ENCODE data around the gene C9orf50. TPM values are rescaled to one million over a fixed set of nuclear protein-coding genes. Genes with fewer than 3 reads are reported as not detected.

The C9orf50 gene
- total RNA-seq, 2 experiments from 2014 or later, result not detected

- CTCF ChIA-PET, result interaction anchor here (0.5 to 2.3 kb wide), 21 partner anchors 10 to 479 kb away, joined by 3 to 15 read pairs (median 5); partner anchors contain the start of genes C9orf50 and NTMT1
- H3K27me3 Mint-ChIP-seq, result peaks cover under 1% of the 10 kb centered on the region
- peak overlapping the region; percentile 71 for H3K4me3 Mint-ChIP-seq
- H3K27ac Mint-ChIP-seq, result peak overlapping the region; percentile 75
- POLR2A ChIA-PET, result no interaction called here
- peaks cover 42% of the 10 kb centered on the region for H3K4me1 Mint-ChIP-seq
- no peaks in the 10 kb centered on the region for H3K36me3 Mint-ChIP-seq (ENCODE audit: low read depth)
- no peaks in the 10 kb centered on the region for H3K9me3 Mint-ChIP-seq
- peak; percentile 72 for DNase-seq
Measured at GRCh38 chr9:129610473-129611306, 10.2 kb downstream of the C9orf50 start.

GRCh38 chr9:129610213-129610472 lies 10.8 kb downstream of the C9orf50 start:
- Mint-ChIP-seq H3K4me1 (peaks cover 44% of the 10 kb centered on the region), H3K9me3 (no peaks in the 10 kb centered on the region), H3K4me3 (peak overlapping the region; percentile 60), H3K36me3 (ENCODE audit: low read depth) (no peaks in the 10 kb centered on the region), H3K27me3 (no peaks in the 10 kb centered on the region), H3K27ac (no peak overlapping the region)
- CTCF ChIA-PET, result no interaction called here
- no peak for DNase-seq
- POLR2A ChIA-PET, result no interaction called here

DNA sequence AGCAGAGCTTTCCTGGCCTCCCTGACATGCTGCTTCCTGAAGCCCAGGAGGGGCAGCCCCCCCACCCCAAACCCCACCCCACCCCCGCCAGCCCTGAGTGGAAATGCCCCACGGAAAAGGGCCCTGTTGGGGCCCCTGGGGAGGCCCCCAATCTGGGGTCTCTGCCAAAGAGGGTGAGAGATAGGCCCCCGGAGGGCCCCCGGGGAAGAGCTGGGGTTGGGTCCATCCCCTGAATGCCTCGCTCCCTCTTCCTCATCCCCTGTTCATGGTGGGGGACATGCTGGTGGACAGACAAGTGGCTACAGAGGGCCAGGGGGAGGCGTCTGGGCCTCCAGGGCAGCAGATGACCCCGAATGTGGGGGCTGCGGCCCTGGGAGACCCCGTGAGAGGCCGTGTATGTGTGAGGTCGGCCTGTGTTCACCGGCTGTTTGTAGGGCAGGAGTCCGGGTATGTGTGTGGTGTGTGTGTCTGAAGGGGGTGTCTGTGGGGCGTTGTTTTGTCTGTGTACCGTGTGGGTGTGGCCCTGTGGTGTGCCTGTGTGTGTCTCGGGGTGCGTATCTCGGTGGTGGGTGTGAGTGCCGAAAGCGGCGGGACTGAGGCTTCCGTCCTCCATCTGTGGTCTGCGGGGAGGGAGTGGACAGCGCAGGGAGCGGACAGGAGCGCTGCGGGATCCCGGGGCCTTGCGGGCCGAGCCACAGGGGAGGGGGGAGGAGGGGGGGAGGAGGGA lies 11.3 kb downstream of the C9orf50 start:
- H3K4me3 Mint-ChIP-seq, result peak overlapping the region; percentile 82
- POLR2A ChIA-PET, result interaction anchor here (1.0 kb wide), 1 partner anchor 150 kb away, joined by 3 read pairs; no protein-coding TSS in a partner anchor
- peaks cover 47% of the 10 kb centered on the region for H3K4me1 Mint-ChIP-seq
- H3K27me3 Mint-ChIP-seq, result no peaks in the 10 kb centered on the region
- CTCF ChIA-PET, result interaction anchor here (0.8 to 4.7 kb wide), 6 partner anchors 12 to 479 kb away, joined by 3 to 20 read pairs (median 8); partner anchors contain the start of gene IER5L
- peak; percentile 67 for DNase-seq
- H3K27ac Mint-ChIP-seq, result peak overlapping the region; percentile 85
- no peaks in the 10 kb centered on the region for H3K36me3 Mint-ChIP-seq (ENCODE audit: low read depth)
- no peaks in the 10 kb centered on the region for H3K9me3 Mint-ChIP-seq

DNA sequence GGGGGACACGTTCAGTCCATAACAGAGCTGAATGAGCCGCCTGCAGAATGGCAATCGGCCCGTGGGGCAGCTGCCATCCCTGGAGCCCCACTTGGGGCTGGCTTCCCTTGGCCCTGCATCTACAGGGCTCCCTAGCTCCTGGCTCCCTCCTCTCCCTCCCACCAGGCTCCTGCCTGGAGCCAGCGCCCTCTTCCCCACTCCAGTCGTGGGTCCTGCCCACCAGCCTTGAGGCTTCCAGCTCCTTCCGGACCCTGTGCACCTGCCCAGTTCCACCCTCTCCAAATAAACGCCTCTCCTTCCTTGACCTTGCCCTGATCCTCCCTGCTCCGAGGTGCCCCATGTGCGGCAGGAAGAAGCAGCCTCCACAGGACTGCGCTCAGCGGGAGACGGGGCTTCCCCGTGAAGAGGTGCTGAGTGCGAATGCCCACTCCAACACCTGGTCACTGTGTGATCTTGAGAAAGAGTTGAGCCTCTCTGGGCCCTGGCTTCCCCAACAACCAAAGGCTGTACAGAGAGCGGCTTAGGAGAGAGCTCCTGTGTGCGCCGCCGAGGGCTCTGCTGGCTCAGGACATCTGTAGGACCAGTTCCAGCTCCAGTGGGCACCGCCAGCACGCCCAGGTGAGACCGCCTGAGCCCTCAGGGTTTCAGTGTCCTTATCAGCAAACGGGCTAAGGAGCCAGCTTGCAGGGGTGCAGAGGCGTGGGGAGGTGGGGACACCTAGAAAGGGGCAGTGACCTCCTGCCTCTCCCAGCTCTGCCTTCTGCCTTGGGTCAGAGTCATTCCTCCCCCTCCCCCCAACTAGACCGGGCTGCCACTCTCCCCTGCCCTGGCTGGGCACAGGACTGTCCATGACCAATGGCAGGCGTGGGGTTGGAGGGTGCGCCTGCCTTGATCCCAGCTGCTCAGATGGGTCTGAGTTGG lies 12.1 kb downstream of the C9orf50 start:
- H3K4me1 Mint-ChIP-seq, result peaks cover 51% of the 10 kb centered on the region
- H3K9me3 Mint-ChIP-seq, result no peaks in the 10 kb centered on the region
- DNase-seq, result no peak
- peak overlapping the region; percentile 2 for H3K4me3 Mint-ChIP-seq
- POLR2A ChIA-PET, result interaction anchor here (1.0 kb wide), 1 partner anchor 149 kb away, joined by 3 read pairs; no protein-coding TSS in a partner anchor
- peak overlapping the region; percentile 68 for H3K27ac Mint-ChIP-seq
- H3K27me3 Mint-ChIP-seq, result no peaks in the 10 kb centered on the region
- no peaks in the 10 kb centered on the region for H3K36me3 Mint-ChIP-seq (ENCODE audit: low read depth)
- CTCF ChIA-PET, result interaction anchor here (0.5 to 4.7 kb wide), 11 partner anchors 9 to 478 kb away, joined by 3 to 20 read pairs (median 5); partner anchors contain the start of gene IER5L

DNA sequence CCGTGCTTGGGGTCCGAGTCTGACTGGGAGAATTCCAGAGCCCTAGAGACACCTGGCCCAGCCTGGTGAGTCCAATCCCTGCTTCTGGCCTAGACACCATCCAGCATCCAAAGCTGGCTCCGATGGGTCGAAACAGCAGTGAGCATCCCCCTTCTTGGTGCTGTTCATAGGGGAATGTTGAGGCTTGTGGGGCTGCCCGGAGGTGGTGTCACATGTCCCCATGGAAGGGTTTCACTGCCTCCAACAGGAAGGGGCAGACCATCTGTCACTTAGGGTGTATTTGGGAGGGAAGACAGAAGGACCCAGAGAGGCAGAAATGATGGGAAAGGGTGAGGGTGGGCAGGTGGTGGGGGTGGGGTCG lies 13.9 kb downstream of the C9orf50 start:
- no peaks in the 10 kb centered on the region for H3K9me3 Mint-ChIP-seq
- no peak for DNase-seq
- H3K4me3 Mint-ChIP-seq, result no peak overlapping the region
- no peaks in the 10 kb centered on the region for H3K36me3 Mint-ChIP-seq (ENCODE audit: low read depth)
- POLR2A ChIA-PET, result interaction anchor here (1.4 kb wide), 1 partner anchor 435 kb away, joined by 3 read pairs; no protein-coding TSS in a partner anchor
- H3K27ac Mint-ChIP-seq, result peak overlapping the region; percentile 82
- H3K27me3 Mint-ChIP-seq, result no peaks in the 10 kb centered on the region
- peaks cover 65% of the 10 kb centered on the region for H3K4me1 Mint-ChIP-seq
- CTCF ChIA-PET, result interaction anchor here (1.2 to 4.7 kb wide), 6 partner anchors 10 to 476 kb away, joined by 3 to 20 read pairs (median 9); no protein-coding TSS in a partner anchor

- no peak for DNase-seq
- peak overlapping the region; percentile 57 for H3K27ac Mint-ChIP-seq
- no peak overlapping the region for H3K4me3 Mint-ChIP-seq
- no peaks in the 10 kb centered on the region for H3K27me3 Mint-ChIP-seq
- H3K36me3 Mint-ChIP-seq (ENCODE audit: low read depth), result no peaks in the 10 kb centered on the region
- CTCF ChIA-PET, result interaction anchor here (0.6 to 4.7 kb wide), 13 partner anchors 10 to 475 kb away, joined by 3 to 20 read pairs (median 4); no protein-coding TSS in a partner anchor
- H3K9me3 Mint-ChIP-seq, result no peaks in the 10 kb centered on the region
- POLR2A ChIA-PET, result interaction anchor here (1.4 kb wide), 1 partner anchor 434 kb away, joined by 3 read pairs; no protein-coding TSS in a partner anchor
- H3K4me1 Mint-ChIP-seq, result peaks cover 65% of the 10 kb centered on the region
Measured at GRCh38 chr9:129606161-129607026, 14.5 kb downstream of the C9orf50 start.

GRCh38 chr9:129604766-129605163 lies 16.1 kb downstream of the C9orf50 start:
- Mint-ChIP-seq H3K36me3 (ENCODE audit: low read depth) (no peaks in the 10 kb centered on the region), H3K4me1 (peaks cover 56% of the 10 kb centered on the region), H3K27me3 (no peaks in the 10 kb centered on the region), H3K27ac (peak overlapping the region; percentile 79), H3K9me3 (no peaks in the 10 kb centered on the region), H3K4me3 (no peak overlapping the region)
- no peak for DNase-seq
- ChIA-PET POLR2A (no interaction called here), CTCF (interaction anchor here (1.0 to 2.9 kb wide), 6 partner anchors 8 to 474 kb away, joined by 4 to 10 read pairs (median 4); no protein-coding TSS in a partner anchor)

GRCh38 chr9:129604056-129604765 lies 16.7 kb downstream of the C9orf50 start:
- Mint-ChIP-seq H3K27ac (peak overlapping the region; percentile 79), H3K9me3 (no peaks in the 10 kb centered on the region), H3K4me1 (peaks cover 53% of the 10 kb centered on the region), H3K4me3 (no peak overlapping the region), H3K27me3 (no peaks in the 10 kb centered on the region), H3K36me3 (ENCODE audit: low read depth) (no peaks in the 10 kb centered on the region)
- ChIA-PET POLR2A (no interaction called here), CTCF (interaction anchor here (0.8 to 2.9 kb wide), 6 partner anchors 8 to 473 kb away, joined by 3 to 10 read pairs (median 4); no protein-coding TSS in a partner anchor)
- no peak for DNase-seq

DNA sequence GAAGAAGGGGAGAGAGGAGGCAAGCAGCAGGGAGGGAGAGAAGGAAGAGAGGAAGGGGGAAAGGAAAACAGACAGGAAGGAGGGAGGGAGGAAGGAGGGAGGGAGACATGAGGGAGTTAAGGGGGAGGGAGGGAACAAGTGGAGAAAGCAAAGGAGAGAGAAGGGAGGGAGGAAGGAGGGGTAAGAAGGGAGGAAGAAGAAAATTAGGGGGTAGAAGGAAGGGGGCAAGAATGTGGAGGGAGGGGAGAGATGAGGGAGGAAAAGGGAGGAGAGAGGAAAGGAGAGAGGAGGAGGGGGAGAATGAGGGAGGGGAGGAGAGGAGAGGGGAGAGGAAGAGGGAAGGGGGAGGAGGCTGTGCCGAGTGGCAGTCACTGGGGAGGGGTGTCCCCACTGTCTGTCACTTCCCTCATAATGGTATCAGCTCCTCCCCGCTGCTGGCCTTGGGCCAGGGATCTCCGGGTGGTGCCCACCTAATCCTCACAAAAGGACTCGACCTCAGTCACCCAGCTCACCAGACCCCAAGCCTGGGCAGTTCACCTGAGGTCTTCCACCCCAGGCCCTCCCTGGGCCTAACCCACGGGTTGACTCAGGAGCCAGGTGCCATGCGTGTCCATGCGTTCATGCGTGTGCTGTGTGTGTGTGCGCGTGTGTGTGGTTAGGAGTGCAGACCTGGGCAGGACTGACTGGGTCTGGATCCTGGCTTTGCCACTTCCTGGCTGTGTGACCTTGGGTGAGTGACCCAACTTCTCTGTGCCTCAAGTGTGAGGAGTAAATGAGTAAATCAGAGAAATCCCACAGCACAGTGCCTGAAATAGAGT lies 18.1 kb downstream of the C9orf50 start:
- DNase-seq, result no peak
- Mint-ChIP-seq H3K36me3 (ENCODE audit: low read depth) (no peaks in the 10 kb centered on the region), H3K27ac (no peak overlapping the region), H3K4me3 (no peak overlapping the region), H3K27me3 (no peaks in the 10 kb centered on the region), H3K4me1 (peaks cover 50% of the 10 kb centered on the region), H3K9me3 (no peaks in the 10 kb centered on the region)
- POLR2A ChIA-PET, result no interaction called here
- CTCF ChIA-PET, result no interaction called here

DNA sequence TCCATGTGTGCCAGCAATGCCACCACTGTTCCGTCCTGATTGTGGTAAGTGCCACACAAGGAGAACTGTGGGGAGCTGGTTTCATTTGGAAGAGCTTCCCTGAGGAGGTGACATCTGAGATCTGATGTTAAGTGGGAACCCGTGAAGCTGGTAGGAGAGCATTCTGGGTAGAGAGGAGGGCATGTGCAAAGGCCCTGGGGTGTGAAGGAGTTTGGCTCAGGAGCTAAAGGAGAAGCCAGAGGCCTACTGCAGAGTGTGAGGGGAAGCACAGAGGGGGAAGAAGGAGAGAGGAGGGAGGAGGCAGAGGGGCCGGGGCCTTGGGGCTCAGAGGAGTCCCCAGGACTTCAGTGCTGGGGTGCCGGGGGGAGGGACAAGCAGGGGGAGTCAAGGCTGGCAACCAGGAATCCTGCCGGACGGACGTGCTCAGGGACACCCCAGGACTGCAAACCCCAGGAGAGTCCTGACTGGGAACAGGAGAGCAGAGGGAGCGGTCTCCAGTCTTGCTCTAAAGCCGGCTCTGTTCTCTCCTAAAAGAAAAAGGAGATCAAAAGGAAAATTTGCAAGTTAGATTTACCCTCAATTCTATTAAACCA lies 19.7 kb downstream of the C9orf50 start:
- ChIA-PET CTCF (interaction anchor here (0.7 to 1.6 kb wide), 2 partner anchors 10 to 16 kb away, joined by 3 to 7 read pairs; no protein-coding TSS in a partner anchor), POLR2A (no interaction called here)
- Mint-ChIP-seq H3K27ac (no peak overlapping the region), H3K36me3 (ENCODE audit: low read depth) (no peaks in the 10 kb centered on the region), H3K4me3 (no peak overlapping the region), H3K27me3 (peaks cover 3% of the 10 kb centered on the region), H3K9me3 (no peaks in the 10 kb centered on the region), H3K4me1 (peaks cover 48% of the 10 kb centered on the region)
- no peak for DNase-seq

Measured in activated CD4-positive, alpha-beta T cell treated with anti-CD3 and anti-CD28 coated beads, Interleukin-2, amount 10 ng/mL, durations not matched to agents 7 days and 5 days (primary cell).